Measurements from ENCODE around the gene NATD1.

The NATD1 gene

DNA sequence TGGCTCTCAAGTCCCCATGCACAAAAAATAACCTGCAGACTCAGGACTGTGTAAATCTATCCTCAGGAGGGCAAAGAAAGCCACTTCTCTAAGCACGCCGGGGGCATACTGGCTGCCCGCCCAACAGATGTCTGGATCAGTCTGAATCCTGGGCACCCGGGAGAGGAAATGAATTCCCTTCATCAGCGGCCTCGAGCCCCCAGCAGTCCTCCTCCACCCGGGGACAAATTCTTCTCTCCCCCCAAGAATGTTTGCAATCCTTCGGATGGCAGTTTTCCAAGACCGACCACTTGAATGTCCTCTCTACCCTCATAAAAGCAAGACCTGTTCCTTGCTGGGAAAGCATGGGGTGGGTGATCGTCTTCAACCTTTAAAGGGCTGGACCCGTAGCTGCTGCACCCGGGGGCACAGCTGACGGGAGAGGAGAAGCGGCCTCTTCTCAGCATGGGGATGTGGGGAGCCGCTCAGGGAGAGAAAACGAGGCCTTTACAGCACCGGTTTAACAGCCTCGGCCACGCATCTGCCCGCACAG is 21.9 kb upstream of the NATD1 start:
- DNase-seq, result peak; percentile 64

DNA sequence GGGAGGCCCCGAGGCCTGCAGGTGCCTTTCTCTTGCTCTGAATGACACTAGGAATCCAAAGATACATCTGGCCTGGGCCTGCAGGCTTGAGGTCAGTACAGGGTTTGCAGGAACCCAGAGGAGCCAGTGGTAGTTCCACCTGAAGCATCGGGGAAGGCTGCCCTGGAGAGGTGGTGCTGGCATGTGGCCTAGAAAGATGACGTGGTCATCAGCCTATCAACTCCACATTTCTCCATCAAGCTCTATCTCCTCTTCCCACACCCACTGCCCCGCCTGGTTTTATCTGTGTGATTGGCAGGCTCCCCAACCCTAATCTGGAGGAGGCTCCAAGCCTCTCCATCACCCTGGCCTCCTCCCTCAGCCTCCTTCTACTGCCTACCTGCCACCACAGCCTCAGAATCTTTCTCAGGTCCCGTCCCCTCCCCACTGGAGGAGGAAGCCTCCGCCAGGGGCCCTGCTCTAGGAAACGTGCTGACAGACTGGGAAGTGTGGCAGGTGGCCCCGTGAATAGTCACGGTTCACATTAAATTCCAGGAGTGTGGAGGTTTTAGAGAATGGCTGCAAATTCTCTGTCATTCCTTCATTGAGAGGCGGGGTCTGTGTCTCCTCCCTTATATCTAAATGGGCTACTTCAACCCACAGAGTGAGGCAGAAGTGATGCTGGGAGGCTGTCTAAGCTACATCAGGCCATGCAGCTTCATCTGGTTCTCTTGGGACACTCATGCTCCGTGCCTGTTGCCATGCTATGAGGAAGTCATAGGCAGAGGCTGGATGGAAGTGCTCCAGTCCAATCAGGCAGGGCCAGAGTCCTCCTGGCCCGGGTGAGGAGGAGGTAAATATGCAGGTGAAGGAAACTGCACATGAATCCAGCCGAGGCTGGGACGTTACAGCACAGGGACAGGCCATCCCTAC is 19.9 kb upstream of the NATD1 start:
- DNase-seq, result no peak

DNA sequence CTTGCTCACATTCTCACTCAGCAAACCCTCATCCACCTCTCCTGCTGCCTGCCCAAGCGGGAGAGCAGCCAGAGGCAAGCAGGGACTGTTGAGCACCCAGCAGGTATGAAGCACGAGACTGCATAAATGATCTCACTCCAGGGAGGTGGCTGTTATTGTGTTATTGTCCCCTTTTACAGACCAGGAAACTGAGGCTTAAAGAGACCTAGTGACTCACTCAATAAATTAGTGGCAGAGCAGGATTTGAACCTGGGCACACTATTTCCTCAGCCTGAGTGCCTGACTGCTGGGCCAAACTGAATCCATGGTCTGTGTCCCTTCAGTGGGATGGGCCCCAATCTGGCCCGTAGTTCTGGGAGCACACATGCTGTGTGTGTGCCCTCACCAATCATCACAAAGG is 19.0 kb upstream of the NATD1 start:
- DNase-seq, result no peak

DNA sequence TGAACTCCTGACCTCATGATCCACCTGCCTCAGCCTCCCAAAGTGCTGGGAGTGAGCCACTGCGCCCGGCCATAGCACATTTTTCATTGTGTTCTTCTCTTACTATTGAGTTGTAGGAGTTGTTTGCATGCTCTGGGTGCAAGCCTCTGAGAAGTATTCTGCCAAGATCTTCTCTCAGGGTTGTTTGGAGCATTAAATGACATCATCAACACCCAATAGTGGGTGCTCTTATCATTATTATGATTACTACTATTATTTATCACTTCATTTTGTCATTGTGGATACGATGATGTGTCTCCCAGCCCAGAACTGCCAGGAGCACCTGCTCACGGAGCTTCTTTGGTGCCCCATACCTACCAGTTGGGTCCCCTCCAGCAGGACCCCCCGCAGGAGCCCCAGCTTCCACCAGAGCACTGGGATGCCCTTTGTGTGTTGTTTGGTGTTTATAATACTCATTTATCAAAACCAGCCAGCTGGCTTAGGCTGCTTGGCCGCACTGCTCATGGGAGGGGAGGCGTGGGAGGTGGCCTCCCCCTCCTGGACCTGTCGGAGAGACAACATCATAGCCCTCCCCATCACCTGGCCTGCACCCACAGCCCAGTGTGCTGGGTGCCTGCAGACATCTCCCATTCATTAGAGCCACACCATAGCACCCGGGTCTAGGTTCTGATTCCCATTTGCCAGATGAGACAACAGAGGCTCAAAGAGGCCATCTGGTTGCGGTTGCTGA is 18.4 kb upstream of the NATD1 start:
- DNase-seq, result no peak

DNA sequence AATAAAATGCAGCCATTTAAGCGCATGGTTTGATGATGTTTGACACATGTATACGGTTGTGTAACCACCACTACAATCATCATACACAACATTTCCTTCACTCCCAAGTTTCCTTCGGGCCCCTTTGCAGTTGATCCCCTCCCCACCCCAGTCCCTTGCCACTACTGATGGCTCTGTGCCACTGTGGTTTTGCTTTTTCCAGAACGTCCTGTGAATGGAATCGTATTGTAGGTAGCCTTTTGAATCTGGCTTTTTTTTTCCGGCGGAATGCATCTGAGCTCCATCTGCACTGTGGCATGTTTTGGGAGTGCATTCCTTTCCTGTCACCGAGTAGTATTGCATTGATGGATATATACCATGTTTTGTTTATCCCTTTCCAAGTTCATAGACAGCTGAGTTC is 16.2 kb upstream of the NATD1 start:
- peak; percentile 43 for DNase-seq

DNA sequence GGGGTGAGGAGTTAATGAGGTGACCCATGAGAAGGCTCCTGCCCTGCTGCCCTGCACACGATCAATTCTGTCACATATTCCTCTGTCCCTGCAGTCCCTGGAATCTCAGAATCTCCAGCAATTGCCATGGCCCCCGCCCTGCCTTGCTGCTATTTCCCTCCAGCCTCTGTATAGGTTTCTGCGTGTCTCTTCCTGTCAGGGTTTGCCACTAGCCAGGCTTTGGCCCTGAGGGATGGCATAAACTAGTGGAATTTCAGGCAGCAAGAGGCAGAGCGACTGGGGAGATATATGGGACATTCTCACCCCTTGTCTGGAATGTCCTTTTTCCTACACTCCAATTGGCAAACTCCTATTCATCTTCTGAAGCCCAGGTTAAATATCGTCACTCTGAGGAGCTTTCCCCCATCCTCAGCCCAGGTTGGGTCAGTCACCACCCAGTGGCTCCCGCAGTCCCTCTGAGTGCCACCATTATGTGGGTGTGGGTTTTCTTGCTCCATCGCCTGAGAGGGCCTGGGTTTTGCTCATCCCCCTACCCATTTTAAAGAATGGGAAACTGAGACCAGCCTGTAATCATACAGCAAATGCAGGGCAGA is 15.5 kb upstream of the NATD1 start:
- DNase-seq, result no peak

DNA sequence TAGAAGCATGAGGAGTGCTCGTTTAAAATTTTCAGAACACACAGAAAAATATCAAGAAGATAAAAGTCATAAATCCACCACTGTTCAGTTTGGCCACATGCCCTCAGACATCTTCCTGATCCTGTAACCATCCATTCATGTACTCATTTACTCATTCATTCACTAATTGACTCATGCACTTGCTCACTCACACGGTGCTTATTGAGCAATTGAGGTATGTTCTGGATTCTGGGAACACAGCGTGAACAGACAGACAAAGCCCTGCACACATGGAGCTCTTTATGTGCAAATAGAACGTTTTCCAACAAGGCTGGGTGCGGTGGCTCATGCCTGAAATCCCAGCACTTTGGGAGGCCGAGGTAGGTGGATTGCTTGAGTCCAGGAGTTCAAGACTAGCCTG is 10.2 kb upstream of the NATD1 start:
- DNase-seq, result peak; percentile 66

DNA sequence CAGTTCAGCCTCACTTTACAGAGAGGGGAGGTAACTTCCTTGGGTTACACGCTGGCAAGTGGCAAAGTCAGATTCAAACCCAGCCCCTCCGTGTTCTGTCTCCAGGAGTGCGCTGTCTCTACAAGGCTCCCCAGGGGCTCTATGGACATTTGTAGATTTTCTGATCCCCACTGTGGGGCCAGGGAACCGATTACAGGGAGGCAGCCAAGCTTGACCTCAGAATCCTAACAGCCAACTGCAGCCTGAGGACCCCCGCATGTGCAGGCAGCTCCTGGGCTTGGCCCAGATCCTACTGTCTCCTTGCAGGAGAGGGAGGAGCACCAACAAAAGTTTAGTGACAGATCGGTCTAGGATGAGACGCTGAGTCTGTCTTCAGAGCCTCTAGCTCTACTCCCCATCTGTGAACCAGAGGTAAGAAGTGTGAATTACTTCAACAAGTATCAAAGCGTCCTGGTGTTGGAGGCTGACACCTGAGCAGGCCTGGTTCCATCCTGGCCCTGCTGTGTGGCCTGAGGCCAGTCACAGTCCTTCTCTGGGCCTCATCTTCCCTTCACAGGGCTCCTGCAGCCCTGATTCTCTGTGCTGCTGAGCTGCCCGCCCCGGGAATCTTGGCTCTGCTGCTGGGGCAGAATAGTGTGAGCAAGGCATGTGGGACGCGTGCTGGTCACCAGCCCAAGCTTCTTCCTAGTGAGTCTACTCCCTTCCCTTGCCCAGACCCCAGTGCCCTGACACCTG is 9.2 kb upstream of the NATD1 start:
- no peak for DNase-seq

DNA sequence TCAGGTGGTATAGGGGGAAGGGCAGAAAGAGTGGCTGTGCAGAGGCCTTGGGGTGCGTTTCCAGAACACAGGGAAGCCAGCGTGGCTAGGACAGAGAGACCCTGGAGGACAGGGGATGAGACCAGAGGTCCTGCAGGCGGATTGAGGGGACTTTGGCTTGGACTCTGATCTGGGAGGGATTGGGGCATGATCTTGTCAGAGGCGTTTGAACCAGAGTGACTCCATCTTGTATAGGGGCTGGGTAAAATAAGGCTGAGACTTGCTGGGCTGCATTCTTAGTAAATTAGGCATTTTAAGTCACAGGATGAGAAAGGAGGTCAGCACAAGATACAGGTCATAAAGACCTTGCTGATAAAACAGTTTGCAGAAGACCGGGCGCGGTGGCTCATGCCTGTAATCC is 5.4 kb upstream of the NATD1 start:
- DNase-seq, result no peak

DNA sequence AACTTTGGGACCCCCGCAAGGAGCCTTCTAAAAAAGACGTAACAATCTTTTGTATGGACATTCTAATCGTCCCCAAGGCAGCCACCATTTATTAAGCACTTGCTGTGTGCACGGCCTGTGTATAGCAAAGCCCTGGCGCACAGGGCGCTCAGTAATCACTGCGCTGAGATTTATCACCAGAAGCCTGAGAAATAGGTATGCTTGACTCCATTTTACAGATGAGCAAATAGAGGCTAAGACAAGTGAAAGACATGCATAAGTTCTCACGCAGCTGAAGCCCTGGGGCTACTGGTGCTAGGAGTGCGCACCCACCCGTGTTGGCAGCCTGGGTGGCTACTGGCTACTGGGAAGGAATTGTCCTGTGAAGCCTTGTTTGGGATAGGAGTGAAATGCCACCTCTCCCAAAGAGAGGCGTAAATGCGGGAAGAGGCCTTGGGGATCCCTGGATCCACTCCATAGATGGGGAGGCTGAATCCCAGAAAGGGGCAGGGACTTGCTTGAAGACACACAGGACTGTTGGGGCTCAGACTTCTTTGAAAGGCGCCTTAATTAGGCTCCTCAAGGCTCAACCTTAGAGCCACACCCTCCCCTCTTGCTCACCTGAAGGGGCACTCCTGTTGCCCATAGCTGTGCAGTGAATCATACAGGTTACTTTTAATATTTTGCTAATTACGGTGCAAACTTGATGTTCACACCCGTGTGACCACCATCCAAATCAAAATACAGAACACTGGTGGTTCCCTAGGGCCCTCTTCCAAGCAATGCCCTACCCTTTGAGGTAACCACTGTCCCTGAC is 634 bp upstream of the NATD1 start:
- DNase-seq, result no peak

DNA sequence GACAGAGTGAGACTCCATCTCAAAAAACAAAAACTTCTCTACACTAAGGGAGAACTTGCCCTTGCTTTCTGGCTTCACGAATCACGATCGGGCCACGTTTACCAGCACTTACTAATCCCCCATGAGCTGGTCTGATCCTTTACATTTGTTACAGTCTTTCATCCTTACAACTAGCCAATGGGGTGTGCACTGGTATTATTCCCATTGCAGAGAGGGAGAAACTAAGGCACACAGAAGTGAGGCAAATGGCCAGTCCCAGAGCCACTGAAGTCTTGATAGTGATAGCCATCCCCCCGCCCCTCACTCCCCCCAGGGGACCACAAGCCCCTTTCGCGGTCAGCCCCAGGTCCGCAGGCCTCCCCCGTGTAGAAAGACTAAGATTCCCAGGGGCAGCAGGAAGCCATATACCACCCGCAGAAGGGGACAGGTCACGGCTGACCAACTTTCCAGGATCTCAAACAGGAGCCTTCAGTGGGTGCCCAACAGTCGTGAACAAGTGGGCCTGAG is 868 bp downstream of the NATD1 start:
- no peak for DNase-seq

DNA sequence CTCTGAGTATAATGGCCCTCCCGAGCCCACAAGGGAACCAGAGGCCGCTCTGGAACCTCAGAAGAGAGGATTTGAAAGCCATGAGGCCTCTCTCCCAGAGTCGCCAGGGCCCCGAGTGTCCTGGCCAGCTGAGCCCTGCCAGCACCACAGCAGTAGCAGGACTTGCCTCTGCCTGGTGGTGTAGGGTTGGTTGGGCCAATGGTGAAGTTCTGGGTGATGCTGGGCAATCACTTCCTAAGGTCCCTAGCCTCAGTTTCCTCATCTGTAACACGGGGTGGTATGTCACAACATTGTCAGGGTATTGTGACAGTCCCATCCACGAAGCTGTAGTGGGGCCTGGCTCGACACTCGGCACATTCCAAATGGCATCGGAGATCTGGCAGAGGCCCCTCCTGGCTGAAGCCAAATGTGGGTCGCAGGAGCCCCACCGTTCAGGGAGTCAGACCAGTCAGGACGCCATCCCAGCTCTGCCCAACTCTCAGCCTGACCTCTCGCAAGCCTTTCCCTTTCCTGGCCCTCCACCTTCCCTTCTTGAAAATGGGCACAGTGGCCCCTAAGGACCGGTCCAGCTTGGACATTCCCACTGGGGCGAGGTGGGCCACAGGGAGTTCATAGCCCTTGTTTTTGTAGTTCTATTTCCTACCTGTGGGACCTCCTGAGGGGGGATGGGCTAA is 1.7 kb downstream of the NATD1 start:
- DNase-seq, result no peak

DNA sequence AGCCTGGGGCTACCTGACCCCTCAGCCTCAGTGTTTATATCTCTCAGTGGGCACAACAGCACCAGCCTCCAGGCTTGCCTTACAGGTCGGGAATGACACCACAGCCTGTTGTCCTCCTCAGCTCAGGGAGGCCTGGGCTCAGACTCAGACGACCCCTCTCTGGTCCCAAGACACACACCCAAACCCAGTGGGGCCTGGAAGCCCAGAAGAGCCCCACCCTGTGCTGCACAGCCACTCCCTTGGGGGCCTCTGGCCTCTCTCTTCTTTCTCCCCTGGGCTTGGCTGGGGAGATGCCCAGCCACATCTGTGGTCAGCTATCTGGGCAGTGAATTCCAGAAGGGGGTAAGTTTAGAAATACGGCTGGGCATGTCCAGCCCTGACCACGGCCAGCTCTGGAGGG is 2.4 kb downstream of the NATD1 start:
- DNase-seq, result no peak

DNA sequence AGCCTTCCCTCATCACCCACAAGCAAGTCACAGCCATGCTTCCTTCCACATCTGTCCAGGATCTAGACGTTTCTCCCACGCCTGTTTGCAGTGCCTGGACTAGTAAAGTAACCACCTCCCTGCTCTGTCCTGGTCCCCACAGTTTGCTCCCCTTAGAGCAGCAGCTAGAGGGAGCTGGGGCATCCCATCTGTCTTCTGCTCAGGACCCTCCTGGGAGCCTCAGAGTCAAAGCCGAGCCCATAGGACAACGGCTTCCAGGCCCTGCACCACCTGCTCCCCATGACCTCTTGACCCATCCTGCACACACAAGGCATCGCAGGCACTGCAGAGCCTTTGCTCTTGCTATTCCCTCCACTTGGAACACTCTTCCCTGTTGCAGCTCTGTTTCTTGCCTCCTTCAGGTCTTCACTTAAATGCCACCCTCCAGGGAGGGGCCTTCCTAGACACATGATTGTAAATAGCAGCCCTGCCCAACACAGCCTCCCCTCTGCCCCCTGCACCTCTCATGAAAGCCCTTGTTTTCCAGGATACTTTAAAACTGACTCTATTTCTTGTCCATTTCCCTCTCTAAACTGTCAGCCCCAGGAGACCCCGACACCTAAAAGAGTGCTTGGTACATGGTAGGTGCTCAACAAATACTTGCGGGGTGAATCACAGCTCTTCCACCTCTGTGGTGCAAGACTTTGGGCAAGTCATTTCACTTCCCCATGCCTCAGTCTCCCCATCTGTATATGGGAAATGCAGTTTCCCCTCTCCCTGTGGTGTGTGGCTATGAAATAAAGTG is 3.1 kb downstream of the NATD1 start:
- DNase-seq, result no peak

DNA sequence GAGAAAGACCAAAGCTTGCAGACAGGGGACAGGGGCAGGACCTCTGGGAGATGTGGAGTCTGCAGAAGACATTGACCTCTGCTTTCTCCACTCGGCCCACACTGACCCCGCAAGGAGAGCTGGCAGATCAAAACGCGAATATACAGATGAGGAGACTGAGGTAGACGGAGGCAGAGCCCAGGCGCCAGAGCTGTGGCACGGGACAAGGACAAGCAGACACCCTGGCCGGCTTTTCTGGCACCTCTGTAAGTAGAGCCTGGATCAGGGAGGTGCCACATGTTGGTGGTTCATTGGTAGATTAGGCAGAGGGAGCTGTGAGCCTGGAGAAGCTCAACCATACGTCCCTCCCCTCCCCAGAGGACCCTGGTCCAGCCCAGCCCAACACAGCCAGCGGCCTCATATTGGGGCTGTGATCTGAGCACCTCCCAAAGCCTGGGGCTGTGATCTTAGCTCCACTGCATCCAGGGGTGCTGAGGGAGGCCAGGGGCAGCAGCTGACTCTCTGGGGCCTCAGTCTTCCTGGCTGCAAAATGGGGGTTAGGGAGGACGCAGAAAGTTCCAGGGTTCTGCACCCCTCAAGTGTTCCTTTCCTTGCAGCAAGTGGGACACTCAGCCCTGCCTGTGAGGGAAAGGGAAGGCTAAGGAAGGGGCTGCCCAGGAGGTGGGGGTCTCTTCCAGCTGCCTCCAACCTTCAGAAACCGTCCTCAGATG is 4.0 kb downstream of the NATD1 start:
- no peak for DNase-seq

DNA sequence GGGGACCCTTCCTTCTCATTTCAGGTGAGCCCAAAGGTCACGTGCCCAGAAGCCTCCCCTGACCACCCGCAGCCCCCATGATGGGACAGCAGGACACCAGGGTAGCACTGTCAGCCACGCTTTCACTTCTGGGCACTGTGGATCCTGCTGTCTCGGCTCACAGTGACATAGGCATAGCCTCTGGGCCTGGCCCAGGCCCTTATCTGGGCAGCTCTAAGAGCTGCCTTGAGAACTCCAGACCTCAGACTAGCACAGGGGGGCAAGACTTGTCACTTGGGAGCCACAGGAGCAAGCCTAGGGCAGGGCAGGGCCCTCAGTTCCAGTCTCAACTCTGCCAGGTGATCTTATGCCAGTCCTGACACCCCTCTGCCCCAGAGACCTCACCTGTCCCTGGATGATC is 4.7 kb downstream of the NATD1 start:
- DNase-seq, result no peak

DNA sequence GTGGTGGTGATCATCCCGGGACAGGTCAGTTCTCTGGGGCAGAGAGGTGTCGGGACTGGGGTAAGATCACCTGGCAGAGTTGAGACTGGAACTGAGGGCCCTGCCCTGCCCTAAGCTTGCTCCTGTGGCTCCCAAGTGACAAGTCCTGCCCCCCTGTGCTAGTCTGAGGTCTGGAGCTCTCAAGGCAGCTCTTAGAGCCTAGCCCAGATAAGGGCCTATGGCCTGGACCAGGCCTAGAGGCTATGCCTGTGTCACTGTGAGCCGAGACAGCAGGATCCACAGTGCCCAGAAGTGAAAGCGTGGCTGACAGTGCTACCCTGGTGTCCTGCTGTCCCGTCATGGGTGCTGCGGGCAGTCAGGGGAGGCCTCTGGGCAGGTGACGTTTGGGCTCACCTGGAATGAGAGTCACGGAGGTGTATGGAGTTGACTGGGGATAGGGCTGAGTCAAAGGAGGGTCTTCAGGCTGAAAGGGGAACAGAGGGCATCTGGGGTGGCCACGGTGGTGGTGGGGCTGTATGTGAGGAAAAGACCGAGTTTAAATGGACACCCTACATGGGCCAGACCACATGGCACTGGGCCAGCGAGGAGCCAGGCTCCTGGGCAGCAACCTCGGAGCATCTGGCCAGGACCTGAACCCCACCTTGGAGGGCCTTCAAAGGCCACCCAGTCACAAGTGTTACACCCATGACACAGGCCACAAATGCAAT is 5.5 kb downstream of the NATD1 start:
- DNase-seq, result no peak

DNA sequence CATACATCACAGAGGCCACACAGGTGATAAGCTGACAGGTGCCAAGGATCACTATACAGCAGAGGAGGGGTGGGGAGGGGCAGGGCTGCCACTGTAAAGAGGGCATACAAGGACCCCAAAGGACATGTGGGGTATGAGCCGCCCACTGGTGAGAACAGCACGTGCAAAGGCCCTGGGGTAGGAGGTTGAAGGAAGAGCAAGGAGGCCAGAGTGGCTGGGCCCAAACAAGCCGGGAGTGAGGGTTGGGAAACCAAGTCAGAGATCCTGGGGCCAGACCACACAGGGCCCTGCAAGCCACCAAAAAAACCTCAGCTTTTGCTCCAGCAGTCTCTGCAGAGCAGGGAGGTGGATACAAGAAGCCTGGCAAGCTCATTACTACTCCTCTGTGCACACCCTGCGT is 6.5 kb downstream of the NATD1 start:
- DNase-seq, result no peak

DNA sequence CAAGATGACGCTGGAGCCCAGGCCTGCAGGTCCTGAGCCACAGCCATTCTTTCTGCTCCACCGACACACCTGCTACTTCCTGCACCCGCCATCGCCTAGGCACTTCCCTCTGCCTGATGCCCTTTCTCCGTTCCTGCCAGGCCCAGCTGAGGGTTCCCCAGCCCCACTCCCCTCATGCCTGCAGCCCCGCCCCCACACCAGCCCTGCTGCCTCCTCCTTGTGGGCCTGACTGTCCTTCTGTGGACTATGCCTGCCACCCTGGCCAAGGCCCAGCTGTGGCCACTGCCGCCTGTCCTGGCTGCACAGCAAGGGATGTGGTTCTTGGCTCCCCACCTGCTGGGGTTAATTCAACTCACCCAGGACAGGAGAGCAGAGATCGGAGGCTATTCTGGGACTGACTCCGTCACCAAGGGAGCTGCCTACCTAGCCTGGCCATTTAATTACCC is 7.5 kb downstream of the NATD1 start:
- no peak for DNase-seq

Measured in fibroblast of skin of abdomen (primary cell).